Measurements from ENCODE around the gene CUX1. TPM values are rescaled to one million over a fixed set of nuclear protein-coding genes. Genes with fewer than 3 reads are reported as not detected.

Gene CUX1
- total RNA-seq, 1 donor from 2014 or later: 46.5 TPM

GRCh38 chr7:102255501-102255900, 438.1 kb downstream of the CUX1 start:
- DNase-seq (ENCODE audit: low read depth): no peak

- DNase-seq (ENCODE audit: low read depth): no peak
Measured at GRCh38 chr7:102255916-102256315, 438.5 kb downstream of the CUX1 start.

GRCh38 chr7:102258073-102258748, 440.8 kb downstream of the CUX1 start:
- no peak for DNase-seq (ENCODE audit: low read depth)

DNA sequence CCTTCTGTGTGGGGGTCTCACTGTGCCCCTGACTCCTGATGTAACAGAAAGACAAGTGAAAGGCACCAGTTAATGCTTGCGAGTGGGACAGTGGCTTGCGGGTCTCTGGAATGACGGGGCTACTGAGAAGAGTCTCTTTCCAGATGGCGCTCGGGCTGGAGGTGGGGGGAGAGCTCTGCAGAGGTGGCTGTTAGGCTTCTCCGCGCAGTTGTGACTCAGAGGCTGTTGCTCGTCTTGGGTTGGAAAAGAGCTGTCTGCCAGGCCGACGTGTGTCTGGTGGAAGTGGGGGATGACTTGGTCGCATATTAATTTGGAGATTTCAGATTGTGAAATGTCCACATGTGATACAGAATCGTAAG, 441.3 kb downstream of the CUX1 start:
- DNase-seq (ENCODE audit: low read depth): no peak

DNA sequence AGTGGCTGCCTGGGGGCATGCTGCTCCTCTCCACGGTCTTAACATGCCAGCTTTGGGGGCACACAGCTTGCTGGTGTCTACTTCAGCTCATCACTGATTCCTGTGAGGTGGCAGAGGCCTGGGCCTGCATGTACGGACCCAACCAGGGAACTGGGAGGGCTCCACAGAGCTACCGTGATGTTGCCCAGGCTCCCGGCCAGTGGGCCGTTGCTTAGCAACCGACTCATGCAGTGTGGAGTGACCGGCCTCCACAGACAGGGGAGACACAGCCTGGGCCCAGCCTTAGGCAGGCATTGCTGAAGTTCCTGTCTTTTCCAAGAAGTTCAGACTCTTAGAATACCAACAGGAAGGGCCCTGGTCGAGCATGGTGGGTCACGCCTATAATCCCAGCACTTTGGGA, 443.4 kb downstream of the CUX1 start:
- DNase-seq (ENCODE audit: low read depth): peak; percentile 38

- no peak for DNase-seq (ENCODE audit: low read depth)
Measured at GRCh38 chr7:102261451-102261850, 444.0 kb downstream of the CUX1 start.

GRCh38 chr7:102262546-102262945, 445.1 kb downstream of the CUX1 start:
- DNase-seq (ENCODE audit: low read depth): no peak

DNA sequence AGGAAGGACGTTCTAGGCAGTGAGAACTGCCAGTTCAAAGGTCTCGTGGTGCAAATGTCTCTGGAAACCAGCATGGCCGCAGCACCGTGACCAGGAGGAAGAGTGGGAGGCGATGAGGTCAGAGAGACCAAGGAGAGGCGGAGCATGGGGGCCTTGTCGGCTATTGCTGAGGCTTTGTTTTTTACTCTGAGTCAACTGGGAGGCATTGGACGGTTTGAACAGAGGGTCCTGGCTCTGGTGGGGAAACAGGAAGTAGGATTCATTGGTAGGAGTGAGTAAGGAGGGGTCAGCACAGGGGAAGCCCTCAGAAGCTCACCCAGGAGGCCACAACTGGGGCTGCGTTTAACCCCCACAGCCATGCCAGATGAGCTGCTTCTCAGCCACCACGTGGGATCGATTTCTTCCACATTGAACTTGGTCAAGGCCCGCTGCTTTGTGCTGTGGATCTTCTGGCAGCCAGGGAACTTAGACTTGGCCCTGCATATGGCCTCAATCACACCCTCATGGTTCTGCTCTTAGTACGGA, 447.0 kb downstream of the CUX1 start:
- DNase-seq (ENCODE audit: low read depth): no peak

GRCh38 chr7:102266541-102266940, 449.1 kb downstream of the CUX1 start:
- DNase-seq (ENCODE audit: low read depth): no peak

DNA sequence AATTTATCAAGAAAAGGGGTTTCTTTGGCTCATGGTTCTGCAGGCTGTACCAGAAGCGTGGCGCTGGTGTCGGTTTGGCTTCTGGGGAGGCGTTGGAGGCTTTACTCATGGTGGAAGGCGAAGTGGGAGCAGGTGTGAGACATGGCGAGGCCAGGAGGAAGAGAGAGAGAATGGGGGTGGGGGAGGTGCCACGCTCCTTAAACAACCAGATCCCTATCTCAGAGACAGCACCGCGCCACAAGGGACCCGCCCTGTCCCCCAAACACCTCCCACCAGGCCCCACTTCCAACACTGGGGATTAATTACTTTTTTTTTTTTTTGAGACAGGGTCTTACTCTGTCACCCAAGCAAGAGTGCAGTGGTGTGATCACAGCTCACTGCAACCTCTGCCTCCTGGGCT, 451.2 kb downstream of the CUX1 start:
- no peak for DNase-seq (ENCODE audit: low read depth)

DNA sequence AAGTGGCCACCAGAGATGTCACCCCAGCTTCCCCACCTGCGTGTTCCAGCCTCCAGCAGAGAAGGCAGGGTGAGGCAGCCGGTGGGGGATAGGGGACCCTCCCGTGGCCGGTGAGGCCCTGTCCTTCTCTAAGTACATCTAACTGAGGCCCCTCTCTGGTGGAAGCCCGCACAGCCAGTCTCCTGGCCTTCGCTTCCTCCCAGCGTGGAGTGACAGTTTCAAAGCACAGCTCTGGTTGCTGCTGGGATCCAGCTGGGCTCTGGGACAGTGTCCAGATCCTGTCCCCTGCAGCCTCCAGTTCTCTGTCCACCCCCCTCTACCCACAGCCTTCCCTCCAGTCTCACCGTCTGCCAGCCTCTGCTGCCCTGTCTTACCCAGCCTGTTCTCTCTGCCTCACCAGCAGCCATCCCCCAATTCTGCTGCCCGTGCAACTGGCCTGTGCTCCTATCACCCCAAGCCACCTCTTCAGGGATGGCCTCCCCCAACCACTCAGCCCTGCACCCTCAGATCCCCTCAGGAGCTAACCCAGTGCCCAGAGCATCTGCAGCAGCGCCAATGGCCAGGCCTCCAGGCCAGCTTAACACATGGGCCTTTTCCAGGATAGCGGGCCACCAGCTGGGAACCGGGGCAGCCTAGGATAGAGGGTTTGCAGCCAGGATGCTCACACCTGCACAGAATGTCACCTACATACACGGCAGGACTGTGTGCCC, 452.9 kb downstream of the CUX1 start:
- no peak for DNase-seq (ENCODE audit: low read depth)

DNA sequence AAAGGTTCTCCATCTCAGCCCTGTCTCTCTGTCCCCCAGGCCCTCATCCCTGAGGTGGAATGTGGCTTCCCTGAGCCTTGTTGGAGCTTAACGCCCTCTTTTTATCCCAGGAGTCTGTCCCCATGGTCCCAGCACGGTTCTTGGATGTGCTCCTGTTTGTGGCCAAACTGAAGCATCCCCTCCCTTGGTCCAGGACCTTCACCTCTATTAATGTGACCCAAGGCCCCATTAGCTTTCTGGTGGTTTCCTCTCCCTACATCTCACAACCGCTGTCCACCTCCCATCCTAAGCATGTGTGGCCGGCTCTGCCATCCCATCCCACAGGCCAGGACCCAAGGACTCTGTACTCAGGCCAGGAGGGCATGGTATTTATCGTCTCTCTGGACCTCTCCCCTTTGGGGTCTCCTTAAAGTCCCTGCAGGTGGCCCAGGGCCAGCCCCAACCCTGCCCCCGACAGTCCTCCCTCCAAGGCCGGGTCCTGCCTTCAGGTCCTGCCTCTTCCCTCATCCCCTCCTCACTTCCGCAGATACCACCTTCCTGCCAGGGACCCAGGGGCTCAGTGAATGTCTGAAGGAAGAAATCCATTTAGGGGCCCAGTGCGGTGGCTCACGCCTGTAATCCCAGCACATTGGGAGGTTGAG, 453.9 kb downstream of the CUX1 start:
- DNase-seq (ENCODE audit: low read depth): no peak

- DNase-seq (ENCODE audit: low read depth): peak; percentile 87
Measured at GRCh38 chr7:102272075-102272916, 454.9 kb downstream of the CUX1 start.

- DNase-seq (ENCODE audit: low read depth): no peak
Measured at GRCh38 chr7:102272917-102273748, 455.7 kb downstream of the CUX1 start.

DNA sequence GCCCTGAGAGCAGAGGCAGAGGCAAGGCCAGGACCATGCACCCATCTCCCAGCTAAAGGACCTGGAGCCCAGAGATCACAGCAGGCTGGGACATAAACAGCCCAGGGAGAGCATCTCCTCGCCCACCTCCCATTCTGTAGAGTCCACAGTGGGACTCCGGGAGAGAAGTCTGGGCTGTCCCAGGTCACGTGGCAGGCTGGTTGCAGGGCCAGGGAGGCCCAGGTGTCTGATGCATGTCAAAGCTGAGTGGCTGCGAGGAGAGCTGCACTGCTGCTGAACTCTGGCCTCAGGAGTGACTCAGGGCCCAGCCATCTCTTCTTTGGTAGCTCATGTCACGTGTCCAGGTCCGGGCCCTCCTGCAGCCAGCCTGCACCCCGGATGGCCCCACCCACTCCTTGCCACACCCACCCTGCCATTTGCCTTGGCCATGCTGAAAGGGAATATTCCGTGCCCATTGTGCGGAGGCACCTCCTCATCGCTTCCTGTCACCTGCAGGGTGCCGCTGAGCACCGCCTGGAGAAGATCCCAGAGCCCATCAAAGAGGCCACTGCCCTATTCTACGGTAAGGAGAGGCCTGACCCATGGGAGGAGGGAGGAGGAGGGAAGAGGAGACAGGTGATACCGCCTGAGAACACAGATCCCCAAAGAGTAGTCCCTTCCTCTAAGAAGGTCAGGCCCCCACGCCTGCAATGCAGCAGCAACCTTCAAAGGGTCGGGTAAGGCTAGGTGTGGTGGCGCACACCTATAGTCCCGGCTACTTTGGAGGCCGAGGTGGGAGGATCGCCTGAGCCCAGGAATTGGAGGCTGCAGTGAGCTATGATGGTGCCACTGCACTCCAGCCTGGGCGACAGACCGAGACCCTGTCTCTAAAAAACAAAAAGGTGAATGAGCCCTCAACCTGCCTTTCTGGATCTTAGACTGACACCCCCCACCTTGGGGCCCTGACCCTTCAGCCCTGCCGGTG, 456.6 kb downstream of the CUX1 start:
- no peak for DNase-seq (ENCODE audit: low read depth)

DNA sequence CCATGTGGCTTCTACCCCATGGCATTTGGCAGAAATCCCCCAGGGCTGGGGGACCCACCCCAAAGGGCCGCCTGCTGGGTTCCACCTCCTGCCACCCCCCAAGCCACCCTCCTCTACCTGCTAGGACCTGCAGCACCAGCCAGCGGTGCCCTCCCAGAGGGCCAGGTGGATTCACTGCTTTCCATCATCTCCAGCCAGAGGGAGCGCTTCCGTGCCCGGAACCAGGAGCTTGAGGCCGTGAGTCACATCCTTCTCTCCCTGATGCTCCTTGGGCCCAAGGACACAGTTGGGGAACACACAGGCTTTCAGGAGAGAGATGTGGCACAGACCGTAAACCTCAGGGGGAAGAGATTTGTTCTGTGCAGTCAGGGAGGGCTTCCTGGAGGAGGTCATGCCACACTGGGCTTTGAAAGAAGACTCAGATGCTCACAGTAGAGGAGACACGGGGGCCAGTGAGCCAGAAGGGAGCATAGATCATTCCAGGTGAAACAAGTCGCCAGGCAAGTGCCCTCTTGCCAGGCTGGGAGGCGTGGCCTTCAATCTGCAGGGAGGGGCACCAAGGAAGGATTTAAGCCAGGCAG, 457.8 kb downstream of the CUX1 start:
- no peak for DNase-seq (ENCODE audit: low read depth)

- no peak for DNase-seq (ENCODE audit: low read depth)
Measured at GRCh38 chr7:102277901-102278300, 460.5 kb downstream of the CUX1 start.

DNA sequence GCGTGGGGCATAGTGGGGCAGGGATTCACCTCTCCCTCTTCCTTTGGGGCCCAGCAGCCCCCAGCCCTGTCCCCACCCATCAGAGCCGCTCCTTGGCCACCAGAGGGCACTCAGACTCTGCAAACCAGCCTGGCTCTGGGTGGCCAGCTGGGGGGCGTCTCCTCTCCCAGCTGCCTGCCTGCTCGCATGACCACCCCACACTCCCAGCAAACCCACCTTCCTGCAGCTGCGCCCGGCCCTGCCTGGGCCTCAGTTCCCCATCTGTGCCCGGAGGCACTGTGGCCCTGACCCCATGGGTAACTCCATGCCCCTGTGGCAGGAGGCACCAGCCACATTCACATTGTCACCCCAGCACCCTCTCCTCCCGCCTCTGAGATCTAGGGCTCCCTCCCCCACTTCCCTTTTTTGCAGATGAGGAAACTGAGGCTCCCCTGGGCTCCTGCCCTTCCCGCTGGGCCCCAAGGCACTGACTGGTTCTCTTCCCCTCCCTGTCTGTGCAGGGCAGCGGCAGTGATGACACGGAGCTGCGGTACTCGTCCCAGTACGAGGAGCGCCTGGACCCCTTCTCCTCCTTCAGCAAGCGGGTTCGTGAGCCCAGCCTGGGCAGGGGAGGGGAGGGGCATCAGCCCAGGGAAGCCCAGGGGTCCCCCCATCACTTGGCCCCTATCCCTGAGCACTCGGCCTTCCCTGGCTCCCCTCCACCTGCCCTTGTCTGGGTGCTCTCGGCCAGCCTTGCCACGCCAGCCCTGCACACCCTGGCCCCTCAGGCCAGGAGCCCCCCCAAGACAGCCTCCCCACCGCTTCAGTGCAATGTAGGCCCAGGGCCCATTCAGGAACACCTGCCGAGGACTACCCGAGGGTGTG, 462.3 kb downstream of the CUX1 start:
- peak; percentile 77 for DNase-seq (ENCODE audit: low read depth)

Measured in myocyte (in vitro differentiated cells).